ENCODE results near the gene LAP3. TPM values are rescaled to one million over a fixed set of nuclear protein-coding genes. Genes with fewer than 3 reads are reported as not detected.

LAP3 gene
- total and polyA plus RNA-seq, 2 experiments from 2014 or later = 53.4 to 97.1 TPM

- peaks cover 55% of the 10 kb centered on the region for H3K36me3 ChIP-seq
- no peaks in the 10 kb centered on the region for H3K9me3 ChIP-seq (ENCODE audit: low read depth)
- TF ChIP-seq CTCF (IDR thresholded peaks at IDR 0.05; ENCODE audit: low read depth, low read length) = no peak
- no peaks in the 10 kb centered on the region for H3K27me3 ChIP-seq
- no peak for DNase-seq (ENCODE audit: low read depth in 1 of 2, low spot score in 1 of 2)
- H3K4me3 ChIP-seq = no peak overlapping the region
- H3K4me1 ChIP-seq (ENCODE audit: low read depth) = no peaks in the 10 kb centered on the region
- no peak overlapping the region for H3K27ac ChIP-seq
These were observed 12.4 kb downstream of the LAP3 start for GRCh38 chr4:17589355-17589754.

GRCh38 chr4:17595471-17596005, 18.5 kb downstream of the LAP3 start:
- Histone ChIP-seq H3K36me3 (peaks cover 34% of the 10 kb centered on the region), H3K27ac (no peak overlapping the region), H3K4me3 (no peak overlapping the region), H3K4me1 (ENCODE audit: low read depth) (no peaks in the 10 kb centered on the region), H3K9me3 (ENCODE audit: low read depth) (no peaks in the 10 kb centered on the region), H3K27me3 (no peaks in the 10 kb centered on the region)
- DNase-seq (ENCODE audit: low read depth in 1 of 2, low spot score in 1 of 2) = no peak
- no peak for TF ChIP-seq CTCF (IDR thresholded peaks at IDR 0.05; ENCODE audit: low read depth, low read length)

- Histone ChIP-seq H3K27me3 (no peaks in the 10 kb centered on the region), H3K27ac (no peak overlapping the region), H3K4me3 (no peak overlapping the region), H3K36me3 (peaks cover 25% of the 10 kb centered on the region), H3K9me3 (ENCODE audit: low read depth) (no peaks in the 10 kb centered on the region), H3K4me1 (ENCODE audit: low read depth) (no peaks in the 10 kb centered on the region)
- TF ChIP-seq CTCF (IDR thresholded peaks at IDR 0.05; ENCODE audit: low read depth, low read length) = peak; percentile 24
- DNase-seq (ENCODE audit: low read depth in 1 of 2, low spot score in 1 of 2) = peak in 1 of 2 donors; percentile 8
These were observed 20.5 kb downstream of the LAP3 start for GRCh38 chr4:17597517-17597916.

GRCh38 chr4:17599826-17600225, 22.8 kb downstream of the LAP3 start:
- Histone ChIP-seq H3K27me3 (no peaks in the 10 kb centered on the region), H3K36me3 (peaks cover 26% of the 10 kb centered on the region), H3K4me3 (no peak overlapping the region), H3K9me3 (ENCODE audit: low read depth) (no peaks in the 10 kb centered on the region), H3K27ac (no peak overlapping the region), H3K4me1 (ENCODE audit: low read depth) (no peaks in the 10 kb centered on the region)
- no peak for TF ChIP-seq CTCF (IDR thresholded peaks at IDR 0.05; ENCODE audit: low read depth, low read length)
- no peak for DNase-seq (ENCODE audit: low read depth in 1 of 2, low spot score in 1 of 2)

- H3K36me3 ChIP-seq = peaks cover 28% of the 10 kb centered on the region
- no peak for TF ChIP-seq CTCF (IDR thresholded peaks at IDR 0.05; ENCODE audit: low read depth, low read length)
- no peaks in the 10 kb centered on the region for H3K4me1 ChIP-seq (ENCODE audit: low read depth)
- no peak for DNase-seq (ENCODE audit: low read depth in 1 of 2, low spot score in 1 of 2)
- no peak overlapping the region for H3K4me3 ChIP-seq
- no peaks in the 10 kb centered on the region for H3K9me3 ChIP-seq (ENCODE audit: low read depth)
- H3K27ac ChIP-seq = no peak overlapping the region
- no peaks in the 10 kb centered on the region for H3K27me3 ChIP-seq
These were observed 28.2 kb downstream of the LAP3 start for GRCh38 chr4:17605236-17605635.

Measured in cardiac muscle cell (in vitro differentiated cells and primary cell).